HG02623 (cell line): ENCODE data around the gene CDH3.

Source experiments
- ATAC-seq: cut with Tn5 transposase; IDR thresholded peaks from one replicate; pipeline ENCODE4 v1.9.1; 2021; ENCODE audit warnings: moderate library complexity; ENCODE audit not compliant: unreplicated experiment

CDH3 gene

GRCh38 chr16:68734782-68735181, 89.7 kb downstream of the CDH3 start:
- no peak for ATAC-seq

- ATAC-seq = no peak
Measured at GRCh38 chr16:68736561-68736960, 91.5 kb downstream of the CDH3 start.

- ATAC-seq = no peak
Measured at GRCh38 chr16:68737046-68737729, 92.1 kb downstream of the CDH3 start, which contains the start of gene CDH1. Gene CDH1, plus strand, starts transcription at chr16:68737292. Its CDS starts 124 bp downstream, at chr16:68737416.

- no peak for ATAC-seq
Measured at GRCh38 chr16:68737730-68738629, 92.9 kb downstream of the CDH3 start.

- no peak for ATAC-seq
Measured at GRCh38 chr16:68739964-68740627, 95.0 kb downstream of the CDH3 start.

GRCh38 chr16:68740628-68741346, 95.7 kb downstream of the CDH3 start:
- no peak for ATAC-seq

- no peak for ATAC-seq
Measured at GRCh38 chr16:68743664-68744063, 98.6 kb downstream of the CDH3 start.

GRCh38 chr16:68744744-68745280, 99.7 kb downstream of the CDH3 start:
- ATAC-seq = no peak

- ATAC-seq = no peak
Measured at GRCh38 chr16:68746951-68747350, 101.8 kb downstream of the CDH3 start.

- no peak for ATAC-seq
Measured at GRCh38 chr16:68749432-68749831, 104.3 kb downstream of the CDH3 start.
